NCI-H1417 treated with DMSO at 0.1 percent for 48 hours (cell line): Measurements from ENCODE around the gene LHFPL3.
"Not testable (repeated sequence)": the region's sequence is repeated elsewhere in the genome, so short reads cannot be mapped to it uniquely, and the experiment has no call there.

Experiments used
- DNase-seq: peaks from one replicate; lab custom pipeline; 2025; lab: John Stamatoyannopoulos, UW

The LHFPL3 gene

GRCh38 chr7:104898434-104898833, 570.0 kb downstream of the LHFPL3 start:
- no peak for DNase-seq

GRCh38 chr7:104900525-104901239, 572.3 kb downstream of the LHFPL3 start:
- DNase-seq: no peak

GRCh38 chr7:104901240-104901619, 572.8 kb downstream of the LHFPL3 start:
- DNase-seq: no peak

GRCh38 chr7:104902183-104902582, 573.8 kb downstream of the LHFPL3 start:
- DNase-seq: no peak

- DNase-seq: no peak
These were observed 574.6 kb downstream of the LHFPL3 start for GRCh38 chr7:104903044-104903443.

- DNase-seq: no peak
These were observed 575.4 kb downstream of the LHFPL3 start for GRCh38 chr7:104903846-104904245.

- DNase-seq: no peak
These were observed 577.6 kb downstream of the LHFPL3 start for GRCh38 chr7:104906032-104906431.

- no peak for DNase-seq
These were observed 578.2 kb downstream of the LHFPL3 start for GRCh38 chr7:104906556-104906955.

- DNase-seq: no peak
These were observed 580.2 kb downstream of the LHFPL3 start for GRCh38 chr7:104908636-104909035.

GRCh38 chr7:104909096-104909495, 580.7 kb downstream of the LHFPL3 start:
- DNase-seq: no peak

- DNase-seq: no peak
These were observed 586.0 kb downstream of the LHFPL3 start for GRCh38 chr7:104914421-104914820.

GRCh38 chr7:104921596-104921995, 593.2 kb downstream of the LHFPL3 start:
- no peak for DNase-seq

- DNase-seq: no peak
These were observed 594.0 kb downstream of the LHFPL3 start for GRCh38 chr7:104922182-104923009.

GRCh38 chr7:104923010-104923421, 594.6 kb downstream of the LHFPL3 start:
- peak; percentile 5 for DNase-seq

- DNase-seq: not testable (repeated sequence)
These were observed 597.8 kb downstream of the LHFPL3 start for GRCh38 chr7:104926189-104926588.

GRCh38 chr7:104926601-104927041, 598.2 kb downstream of the LHFPL3 start:
- DNase-seq: no peak

GRCh38 chr7:104927055-104927454, 598.7 kb downstream of the LHFPL3 start:
- DNase-seq: no peak

GRCh38 chr7:104928721-104929400, 600.5 kb downstream of the LHFPL3 start:
- no peak for DNase-seq

- DNase-seq: no peak
These were observed 601.5 kb downstream of the LHFPL3 start for GRCh38 chr7:104929921-104930320.

- DNase-seq: no peak
These were observed 602.9 kb downstream of the LHFPL3 start for GRCh38 chr7:104931181-104931781.

- no peak for DNase-seq
These were observed 604.6 kb downstream of the LHFPL3 start for GRCh38 chr7:104933022-104933421.

GRCh38 chr7:104933521-104933988, 605.2 kb downstream of the LHFPL3 start:
- no peak for DNase-seq
